GM18507 (cell line): ENCODE data around the gene FOXB2.
A peak's percentile ranks its signal among the peaks of the same experiment; 100 is the strongest.
"Not testable (repeated sequence)": the region's sequence is repeated elsewhere in the genome, so short reads cannot be mapped to it uniquely, and the experiment has no call there.

Experiments
- DNase-seq: peaks from one replicate; pipeline ENCODE4 v3.0.0; 2011; ENCODE audit warnings: low read depth; ENCODE audit not compliant: insufficient read length; ENCODE audit errors: extremely low spot score
- FAIRE-seq: peaks from 2 replicates; lab custom pipeline; 2011; peaks lifted over from hg19 to GRCh38; lab: Jason Lieb, UNC

FOXB2 gene

GRCh38 chr9:77019236-77019925 is at the start of gene FOXB2:
TSS of gene FOXB2 (plus strand) at chr9:77019655. CDS start at chr9:77019655, 0 bp downstream.
- FAIRE-seq, result no peak
- no peak for DNase-seq

GRCh38 chr9:76969716-76970115 is 49.7 kb upstream of the FOXB2 start:
- FAIRE-seq (no peak), DNase-seq (no peak)

- FAIRE-seq, DNase-seq: not testable (repeated sequence)
Measured at GRCh38 chr9:76978831-76979230, 40.6 kb upstream of the FOXB2 start.

- DNase-seq (no peak), FAIRE-seq (no peak)
Measured at GRCh38 chr9:76980566-76980965, 38.9 kb upstream of the FOXB2 start.

GRCh38 chr9:76984486-76984885 is 35.0 kb upstream of the FOXB2 start:
- DNase-seq, result no peak
- FAIRE-seq, result no peak

GRCh38 chr9:76985581-76985980 is 33.9 kb upstream of the FOXB2 start:
- no peak for DNase-seq
- FAIRE-seq, result no peak

- FAIRE-seq (peak; percentile 33), DNase-seq (no peak)
Measured at GRCh38 chr9:76987594-76988200, 31.8 kb upstream of the FOXB2 start.

GRCh38 chr9:76988941-76989340 is 30.5 kb upstream of the FOXB2 start:
- no peak for FAIRE-seq

GRCh38 chr9:76989501-76989900 is 30.0 kb upstream of the FOXB2 start:
- DNase-seq, result no peak
- no peak for FAIRE-seq

More at GRCh38 chr9:76988941-76989340, 30.5 kb upstream of the FOXB2 start:
- DNase-seq, result no peak

GRCh38 chr9:76996700-76997099 is 22.8 kb upstream of the FOXB2 start:
- no peak for DNase-seq
- FAIRE-seq, result no peak

GRCh38 chr9:76999261-76999660 is 20.2 kb upstream of the FOXB2 start:
- DNase-seq (no peak), FAIRE-seq (no peak)

- FAIRE-seq, result no peak
- no peak for DNase-seq
Measured at GRCh38 chr9:77000330-77000729, 19.1 kb upstream of the FOXB2 start.

GRCh38 chr9:77003366-77003765 is 16.1 kb upstream of the FOXB2 start:
- no peak for DNase-seq
- no peak for FAIRE-seq

GRCh38 chr9:77005216-77005615 is 14.2 kb upstream of the FOXB2 start:
- no peak for FAIRE-seq

GRCh38 chr9:77010527-77010926 is 8.9 kb upstream of the FOXB2 start:
- FAIRE-seq, result no peak
- DNase-seq, result no peak

More at GRCh38 chr9:77005216-77005615, 14.2 kb upstream of the FOXB2 start:
- no peak for DNase-seq

GRCh38 chr9:77011973-77012821 is 7.3 kb upstream of the FOXB2 start:
- DNase-seq (peak; percentile 33), FAIRE-seq (no peak)

GRCh38 chr9:77013206-77013931 is 6.1 kb upstream of the FOXB2 start:
- no peak for FAIRE-seq
- no peak for DNase-seq

- FAIRE-seq, result no peak
- DNase-seq, result no peak
Measured at GRCh38 chr9:77013932-77014596, 5.4 kb upstream of the FOXB2 start.

- DNase-seq (no peak), FAIRE-seq (no peak)
Measured at GRCh38 chr9:77014597-77015263, 4.7 kb upstream of the FOXB2 start.
